Esophagus (tissue), 2 donors: ENCODE measurements around the gene TTC9B. TPM values are rescaled to one million over a fixed set of nuclear protein-coding genes. Genes with fewer than 3 reads are reported as not detected.

Experiments
- H3K27ac ChIP-seq, 2 donors: one replicate each; pipeline ENCODE4 v1.5.1; 2013; ENCODE audit warnings: low read depth in 2 of 2, mild to moderate bottlenecking in 2 of 2, inconsistent platforms in 1 of 2, low read length in 1 of 2, moderate library complexity in 1 of 2
- H3K27me3 ChIP-seq, 2 donors: one replicate each; pipeline ENCODE4 v1.6.1; 2013; ENCODE audit warnings: low read length in 2 of 2, control low read depth in 1 of 2, mild to moderate bottlenecking in 1 of 2; ENCODE audit not compliant: insufficient read depth in 2 of 2, control insufficient read depth in 1 of 2
- H3K36me3 ChIP-seq, 2 donors: one replicate each; pipeline ENCODE4 v1.6.1; 2013; ENCODE audit warnings: low read length in 1 of 2; ENCODE audit not compliant: control insufficient read depth in 2 of 2, insufficient read depth in 2 of 2
- H3K4me1 ChIP-seq, 2 donors: one replicate each; pipeline ENCODE4 v1.6.1; 2013; ENCODE audit warnings: low read length in 1 of 2; ENCODE audit not compliant: control insufficient read depth in 2 of 2, insufficient read depth in 2 of 2
- H3K4me3 ChIP-seq, 2 donors: one replicate each; pipeline ENCODE4 v1.5.1; 2013; ENCODE audit warnings: low read length in 2 of 2, mild to moderate bottlenecking in 2 of 2, low read depth in 1 of 2, moderate library complexity in 1 of 2
- H3K9me3 ChIP-seq, 2 donors: one replicate each; pipeline ENCODE4 v1.6.1; 2013; ENCODE audit warnings: mild to moderate bottlenecking in 2 of 2, low read depth in 1 of 2, low read length in 1 of 2, moderate library complexity in 1 of 2; ENCODE audit not compliant: control insufficient read depth in 2 of 2, insufficient read depth in 1 of 2
- WGBS, 2 donors: extraction: QIAGEN DNeasy Blood & Tissue Kit; methylation state at CpG; one replicate each; pipeline ENCODE4 v1.1.7; 2013; 5-methylcytosine and 5-hydroxymethylcytosine counted together
- polyA plus RNA-seq, 2 donors: library from polyadenylated mRNA; stranded (reverse); fragments of 200-250 nt; gene quantifications; one replicate each; pipeline ENCODE4 v1.2.3, GENCODE V29; 2013
- donor health status: healthy with polysubstance abuse.
- donor health status: Bipolar disorder and iron deficiency.

TTC9B gene
- polyA plus RNA-seq, 2 donors = not detected

DNA sequence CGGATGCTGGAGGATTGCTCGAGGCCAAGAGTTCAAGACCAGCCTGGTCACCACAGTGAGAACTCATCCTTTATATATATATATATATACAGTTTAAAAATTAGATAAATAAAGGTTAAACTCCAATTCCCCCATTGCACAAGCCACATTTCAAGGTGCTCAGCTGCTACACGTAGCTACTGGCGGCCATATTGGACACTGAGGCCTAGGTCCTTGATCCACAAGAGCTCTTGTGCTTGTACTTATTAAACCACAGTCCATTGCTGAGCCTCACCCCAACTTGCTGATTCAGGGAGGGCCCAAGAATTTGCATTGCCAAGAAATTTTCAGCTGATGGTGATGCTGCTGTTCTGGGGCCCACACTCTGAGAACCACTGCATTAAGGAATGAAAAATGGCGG lies 9.6 kb downstream of the TTC9B start:
- Histone ChIP-seq H3K36me3 (peaks cover 6 to 23% of the 10 kb centered on the region in 2 donors), H3K27ac (no peak overlapping the region), H3K27me3 (no peaks in the 10 kb centered on the region), H3K4me3 (no peak overlapping the region), H3K4me1 (no peaks in the 10 kb centered on the region), H3K9me3 (no peaks in the 10 kb centered on the region)
- WGBS, 2 donors = 98 to 100% methylated on average over 5 of the region's 5 CpGs

DNA sequence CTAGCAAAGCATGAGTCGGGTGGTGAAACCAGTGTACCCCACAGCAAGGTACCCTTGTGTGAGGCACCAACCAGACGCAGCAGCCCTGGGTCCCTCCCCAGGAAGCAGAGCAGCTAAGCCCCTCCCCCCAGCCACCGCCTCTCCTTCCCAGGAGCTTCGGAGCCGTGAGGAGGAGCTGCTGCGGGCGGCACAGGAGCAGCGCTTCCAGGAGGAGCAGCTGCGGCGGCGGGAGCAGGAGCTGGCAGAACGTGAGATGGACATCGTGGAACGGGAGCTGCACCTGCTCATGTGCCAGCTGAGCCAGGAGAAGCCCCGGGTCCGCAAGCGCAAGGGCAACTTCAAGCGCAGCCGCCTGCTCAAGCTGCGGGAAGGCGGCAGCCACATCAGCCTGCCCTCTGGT lies 12.4 kb downstream of the TTC9B start:
- Histone ChIP-seq H3K4me3 (no peak overlapping the region), H3K4me1 (no peaks in the 10 kb centered on the region), H3K27me3 (no peaks in the 10 kb centered on the region), H3K27ac (no peak overlapping the region), H3K36me3 (peaks cover 6 to 16% of the 10 kb centered on the region in 2 donors), H3K9me3 (no peaks in the 10 kb centered on the region)
- WGBS, 2 donors = 97% methylated on average over 21 of the region's 21 CpGs

DNA sequence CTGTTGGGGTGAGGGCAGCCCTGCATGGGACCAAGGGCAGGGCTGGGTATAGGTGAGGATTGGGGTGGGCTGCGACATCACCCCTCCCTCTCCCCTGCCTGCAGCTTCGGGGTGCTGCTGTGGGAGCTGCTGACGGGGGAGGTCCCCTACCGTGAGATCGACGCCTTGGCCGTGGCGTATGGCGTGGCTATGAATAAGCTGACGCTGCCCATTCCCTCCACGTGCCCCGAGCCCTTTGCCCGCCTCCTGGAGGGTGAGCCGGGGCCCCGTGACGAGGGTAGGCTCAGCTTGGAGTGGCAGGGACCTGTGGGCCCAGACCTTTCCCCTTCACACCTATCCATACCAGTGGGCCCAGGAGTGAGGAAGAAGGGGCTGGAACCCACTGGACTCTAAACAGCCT lies 13.8 kb downstream of the TTC9B start:
- Histone ChIP-seq H3K4me1 (no peaks in the 10 kb centered on the region), H3K27me3 (no peaks in the 10 kb centered on the region), H3K4me3 (no peak overlapping the region), H3K36me3 (peaks cover 6 to 16% of the 10 kb centered on the region in 2 donors), H3K9me3 (no peaks in the 10 kb centered on the region), H3K27ac (no peak overlapping the region)
- WGBS, 2 donors = 96% methylated on average over 16 of the region's 16 CpGs

DNA sequence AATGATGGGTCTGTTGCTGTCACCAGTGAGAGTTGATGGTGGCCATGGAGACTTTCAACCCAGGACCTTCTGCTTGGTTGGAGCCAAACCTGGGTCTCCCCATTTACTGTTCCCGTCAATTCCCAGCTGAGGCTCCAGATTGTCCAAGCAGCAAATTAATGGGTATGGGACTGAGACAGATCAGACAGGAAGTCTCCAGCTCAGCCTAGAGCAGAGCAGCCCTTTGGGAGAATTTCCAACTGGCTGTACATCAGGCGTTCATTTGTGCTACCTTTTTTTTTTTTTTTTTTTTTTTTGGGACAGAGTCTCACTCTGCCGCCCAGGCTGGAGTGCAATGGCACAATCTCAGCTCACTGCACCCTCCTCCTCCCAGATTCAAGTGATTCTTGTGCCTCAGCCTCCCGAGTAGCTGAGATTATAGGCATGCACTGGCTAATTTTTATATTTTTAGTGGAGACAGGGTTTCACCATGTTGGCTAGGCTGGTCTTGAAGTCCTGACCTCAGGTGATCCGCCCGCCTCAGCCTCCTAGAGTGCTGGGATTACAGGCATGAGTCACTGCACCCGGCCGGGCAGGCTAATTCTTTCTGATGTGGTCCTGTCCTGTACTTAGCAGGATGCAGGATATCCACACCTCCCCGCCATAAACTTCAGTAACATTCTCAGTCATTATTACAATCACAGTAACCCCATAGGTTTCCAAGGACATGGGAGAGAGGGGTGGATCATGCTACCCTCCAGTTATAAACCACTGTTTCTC lies 17.7 kb downstream of the TTC9B start:
- no peaks in the 10 kb centered on the region for H3K9me3 ChIP-seq
- H3K27ac ChIP-seq = no peak overlapping the region
- peaks cover 6 to 11% of the 10 kb centered on the region in 2 donors for H3K36me3 ChIP-seq
- H3K4me1 ChIP-seq = no peaks in the 10 kb centered on the region
- H3K4me3 ChIP-seq = no peak overlapping the region
- H3K27me3 ChIP-seq = no peaks in the 10 kb centered on the region
- 65 to 71% methylated on average over 9 of the region's 9 CpGs for WGBS, 2 donors

DNA sequence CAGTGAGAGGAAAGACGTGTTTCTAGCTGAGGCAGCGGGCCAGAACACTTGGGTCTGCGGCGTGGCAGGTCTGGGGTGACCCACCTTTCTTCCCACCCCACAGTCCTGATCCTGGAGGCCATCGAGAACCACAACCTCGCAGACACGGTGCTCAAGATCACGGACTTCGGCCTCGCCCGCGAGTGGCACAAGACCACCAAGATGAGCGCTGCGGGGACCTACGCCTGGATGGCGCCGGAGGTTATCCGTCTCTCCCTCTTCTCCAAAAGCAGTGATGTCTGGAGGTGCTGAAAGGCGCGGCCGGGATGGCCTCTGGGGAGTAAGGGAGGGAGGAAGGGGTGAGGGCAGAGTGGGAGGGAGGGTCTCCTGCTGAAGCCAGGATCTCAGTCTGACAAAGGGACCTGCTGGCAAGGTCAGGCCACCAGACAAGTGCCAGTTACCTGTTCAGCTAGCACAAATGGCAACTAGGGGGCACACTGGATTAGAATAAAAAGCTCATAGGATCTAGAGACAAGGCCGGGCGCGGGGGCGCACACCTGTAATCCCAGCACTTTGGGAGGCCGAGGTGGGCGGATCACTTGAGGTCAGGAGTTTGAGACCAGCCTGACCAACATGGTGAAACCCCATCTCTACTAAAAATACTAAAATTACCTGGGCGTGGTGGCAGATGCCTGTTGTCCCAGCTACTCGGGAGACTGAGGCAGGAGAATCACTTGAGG lies 19.8 kb downstream of the TTC9B start:
- Histone ChIP-seq H3K27me3 (no peaks in the 10 kb centered on the region), H3K27ac (no peak overlapping the region), H3K4me3 (no peak overlapping the region), H3K9me3 (no peaks in the 10 kb centered on the region), H3K36me3 (peaks cover 2% of the 10 kb centered on the region in 2 donors), H3K4me1 (no peaks in the 10 kb centered on the region)
- WGBS, 2 donors = 95 to 96% methylated on average over 28 to 29 of the region's 29 CpGs

DNA sequence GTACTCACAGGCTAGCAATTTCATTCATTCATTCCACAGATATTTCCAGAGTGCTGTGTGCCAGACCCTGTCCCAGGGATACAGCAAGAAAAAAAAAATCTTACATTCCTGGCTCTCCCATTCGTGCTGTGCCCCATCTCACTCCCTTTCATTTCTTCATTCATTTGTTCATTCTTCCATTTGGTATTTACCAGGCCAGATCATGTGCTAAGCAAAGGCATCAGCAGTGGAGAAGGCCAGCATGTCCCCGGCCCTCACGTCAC lies 24.7 kb downstream of the TTC9B start:
- 83 to 86% methylated on average over 3 of the region's 3 CpGs for WGBS, 2 donors
- no peak overlapping the region for H3K4me3 ChIP-seq
- H3K36me3 ChIP-seq = no peaks in the 10 kb centered on the region
- no peaks in the 10 kb centered on the region for H3K27me3 ChIP-seq
- H3K27ac ChIP-seq = no peak overlapping the region
- H3K4me1 ChIP-seq = peaks cover 0 to 15% of the 10 kb centered on the region in 2 donors
- no peaks in the 10 kb centered on the region for H3K9me3 ChIP-seq

DNA sequence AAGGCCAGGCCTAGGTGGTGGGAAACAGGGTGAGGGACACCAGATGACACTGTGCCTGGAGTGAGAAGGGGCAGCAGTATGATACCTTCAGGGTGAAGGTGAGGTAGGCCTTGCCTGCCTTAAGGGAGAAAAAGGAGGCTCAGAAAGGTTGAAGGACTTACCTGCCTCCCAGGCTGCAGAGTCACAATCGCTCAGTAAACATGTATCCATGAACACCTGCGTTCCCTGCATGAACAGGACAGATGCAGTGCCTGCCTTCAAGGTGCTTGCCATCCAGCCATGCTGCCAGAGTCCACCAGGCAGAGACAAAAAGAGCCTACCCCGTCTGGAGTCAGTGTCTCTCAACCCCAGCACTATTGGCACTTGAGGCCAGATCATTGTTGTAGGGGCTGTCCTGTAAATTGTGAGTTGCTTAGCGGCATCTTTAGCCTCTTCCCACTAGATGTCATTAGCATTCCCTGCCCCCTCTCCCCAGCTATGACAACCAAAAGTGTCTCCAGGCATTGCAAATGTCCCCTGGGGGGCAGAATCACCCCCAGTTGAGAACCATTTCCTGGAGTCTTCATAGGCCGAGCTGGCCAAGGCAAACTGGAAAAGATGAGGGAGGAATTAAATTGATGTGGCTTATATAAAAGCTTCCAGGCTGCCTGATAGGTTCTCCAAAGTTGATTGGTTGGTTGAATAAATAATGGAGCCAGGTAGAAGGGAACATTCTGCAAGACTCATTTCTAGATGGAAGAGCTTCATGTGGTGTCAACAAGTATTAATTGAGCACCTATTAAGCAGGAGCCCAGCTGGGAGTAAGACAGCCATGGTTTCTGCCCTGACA lies 25.2 kb downstream of the TTC9B start:
- Histone ChIP-seq H3K27ac (no peak overlapping the region), H3K4me3 (peak overlapping the region in 1 of 2 donors; percentile 95), H3K9me3 (no peaks in the 10 kb centered on the region), H3K4me1 (peaks cover 0 to 15% of the 10 kb centered on the region in 2 donors), H3K36me3 (no peaks in the 10 kb centered on the region), H3K27me3 (no peaks in the 10 kb centered on the region)
- 81 to 88% methylated on average over 5 of the region's 5 CpGs for WGBS, 2 donors

DNA sequence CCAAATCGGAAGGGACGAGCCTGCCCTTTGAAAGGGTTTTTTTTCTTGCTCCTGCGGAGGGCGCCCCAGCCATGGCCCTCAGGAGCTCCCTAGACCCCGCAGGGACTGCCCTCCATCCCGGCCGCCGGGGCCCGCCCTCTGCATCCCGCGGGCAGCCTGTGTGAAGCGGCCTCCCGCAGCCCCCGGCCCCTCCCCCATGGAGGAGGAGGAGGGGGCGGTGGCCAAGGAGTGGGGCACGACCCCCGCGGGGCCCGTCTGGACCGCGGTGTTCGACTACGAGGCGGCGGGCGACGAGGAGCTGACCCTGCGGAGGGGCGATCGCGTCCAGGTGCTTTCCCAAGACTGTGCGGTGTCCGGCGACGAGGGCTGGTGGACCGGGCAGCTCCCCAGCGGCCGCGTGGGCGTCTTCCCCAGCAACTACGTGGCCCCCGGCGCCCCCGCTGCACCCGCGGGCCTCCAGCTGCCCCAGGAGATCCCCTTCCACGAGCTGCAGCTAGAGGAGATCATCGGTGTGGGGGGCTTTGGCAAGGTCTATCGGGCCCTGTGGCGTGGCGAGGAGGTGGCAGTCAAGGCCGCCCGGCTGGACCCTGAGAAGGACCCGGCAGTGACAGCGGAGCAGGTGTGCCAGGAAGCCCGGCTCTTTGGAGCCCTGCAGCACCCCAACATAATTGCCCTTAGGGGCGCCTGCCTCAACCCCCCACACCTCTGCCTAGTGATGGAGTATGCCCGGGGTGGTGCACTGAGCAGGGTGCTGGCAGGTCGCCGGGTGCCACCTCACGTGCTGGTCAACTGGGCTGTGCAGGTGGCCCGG lies 26.1 kb downstream of the TTC9B start:
- H3K9me3 ChIP-seq = no peaks in the 10 kb centered on the region
- H3K27ac ChIP-seq = no peak overlapping the region
- WGBS, 2 donors = 16 to 20% methylated on average over 48 to 62 of the region's 62 CpGs
- no peaks in the 10 kb centered on the region for H3K36me3 ChIP-seq
- no peaks in the 10 kb centered on the region for H3K27me3 ChIP-seq
- peak overlapping the region; percentile 66 to 95 for H3K4me3 ChIP-seq
- peaks cover 0 to 15% of the 10 kb centered on the region in 2 donors for H3K4me1 ChIP-seq
